NCI-H1092 treated with DMSO at 0.1 percent for 48 hours (cell line): Measurements from ENCODE around the gene TEAD1.
A peak's percentile ranks its signal among the peaks of the same experiment; 100 is the strongest.
"Not testable (repeated sequence)": the region's sequence is repeated elsewhere in the genome, so short reads cannot be mapped to it uniquely, and the experiment has no call there.

Experiments used
- DNase-seq: peaks from one replicate; lab custom pipeline; 2025; lab: John Stamatoyannopoulos, UW

The TEAD1 gene

GRCh38 chr11:12737024-12737423, 62.8 kb downstream of the TEAD1 start:
- DNase-seq, result no peak

- DNase-seq, result no peak
Observed at GRCh38 chr11:12741671-12742216, 67.5 kb downstream of the TEAD1 start.

GRCh38 chr11:12743834-12744449, 69.7 kb downstream of the TEAD1 start:
- no peak for DNase-seq

- DNase-seq, result peak; percentile 63
Observed at GRCh38 chr11:12744826-12745502, 70.7 kb downstream of the TEAD1 start.

- DNase-seq, result no peak
Observed at GRCh38 chr11:12745787-12746186, 71.6 kb downstream of the TEAD1 start.

- peak; percentile 96 for DNase-seq
Observed at GRCh38 chr11:12746593-12747097, 72.4 kb downstream of the TEAD1 start.

GRCh38 chr11:12748561-12748960, 74.3 kb downstream of the TEAD1 start:
- no peak for DNase-seq

GRCh38 chr11:12749442-12749841, 75.2 kb downstream of the TEAD1 start:
- no peak for DNase-seq

GRCh38 chr11:12750181-12750580, 76.0 kb downstream of the TEAD1 start:
- no peak for DNase-seq

GRCh38 chr11:12752868-12753524, 78.8 kb downstream of the TEAD1 start:
- no peak for DNase-seq

- DNase-seq, result no peak
Observed at GRCh38 chr11:12754021-12754420, 79.8 kb downstream of the TEAD1 start.

- no peak for DNase-seq
Observed at GRCh38 chr11:12754582-12755234, 80.5 kb downstream of the TEAD1 start.

- DNase-seq, result peak; percentile 71
Observed at GRCh38 chr11:12755510-12756453, 81.6 kb downstream of the TEAD1 start.

- DNase-seq, result no peak
Observed at GRCh38 chr11:12756454-12756806, 82.2 kb downstream of the TEAD1 start.

- no peak for DNase-seq
Observed at GRCh38 chr11:12756867-12757266, 82.6 kb downstream of the TEAD1 start.

- no peak for DNase-seq
Observed at GRCh38 chr11:12757416-12757815, 83.2 kb downstream of the TEAD1 start.

GRCh38 chr11:12758117-12758516, 83.9 kb downstream of the TEAD1 start:
- not testable (repeated sequence) for DNase-seq

- no peak for DNase-seq
Observed at GRCh38 chr11:12761029-12761428, 86.8 kb downstream of the TEAD1 start.

GRCh38 chr11:12762278-12762677, 88.1 kb downstream of the TEAD1 start:
- peak; percentile 76 for DNase-seq

- DNase-seq, result peak; percentile 76
Observed at GRCh38 chr11:12762696-12763324, 88.6 kb downstream of the TEAD1 start.
